HEK293T (cell line): ENCODE measurements around the gene DNAAF5.

Experiments used
- ARNT ChIP-seq: fragments of 450-650 bp; IDR thresholded peaks from 2 replicates; pipeline ENCODE4 v1.6.1; 2017; ENCODE audit warnings: mild to moderate bottlenecking
- CTBP1 ChIP-seq: fragments of 450-650 bp; IDR thresholded peaks from 2 replicates; pipeline ENCODE4 v1.6.1; 2016; ENCODE audit warnings: borderline replicate concordance
- ELF4 ChIP-seq: fragments of 450-650 bp; IDR thresholded peaks from 2 replicates; pipeline ENCODE4 v1.6.1; 2017; ENCODE audit warnings: antibody characterized with exemption
- FOXK2 ChIP-seq: fragments of 450-650 bp; IDR thresholded peaks from 2 replicates; pipeline ENCODE4 v1.6.1; 2016; ENCODE audit warnings: mild to moderate bottlenecking
- HDGF ChIP-seq: fragments of 450-650 bp; IDR thresholded peaks from 2 replicates; pipeline ENCODE4 v1.6.1; 2017; ENCODE audit warnings: antibody characterized with exemption, borderline replicate concordance
- NFRKB ChIP-seq: fragments of 450-650 bp; IDR thresholded peaks from 2 replicates; pipeline ENCODE4 v1.6.1; 2016; ENCODE audit warnings: mild to moderate bottlenecking, moderate library complexity
- SP1 ChIP-seq: fragments of 450-650 bp; IDR thresholded peaks from 2 replicates; pipeline ENCODE4 v1.6.1; 2017
- ZNF384 ChIP-seq: fragments of 450-650 bp; IDR thresholded peaks from 2 replicates; pipeline ENCODE4 v1.6.1; 2016

DNA sequence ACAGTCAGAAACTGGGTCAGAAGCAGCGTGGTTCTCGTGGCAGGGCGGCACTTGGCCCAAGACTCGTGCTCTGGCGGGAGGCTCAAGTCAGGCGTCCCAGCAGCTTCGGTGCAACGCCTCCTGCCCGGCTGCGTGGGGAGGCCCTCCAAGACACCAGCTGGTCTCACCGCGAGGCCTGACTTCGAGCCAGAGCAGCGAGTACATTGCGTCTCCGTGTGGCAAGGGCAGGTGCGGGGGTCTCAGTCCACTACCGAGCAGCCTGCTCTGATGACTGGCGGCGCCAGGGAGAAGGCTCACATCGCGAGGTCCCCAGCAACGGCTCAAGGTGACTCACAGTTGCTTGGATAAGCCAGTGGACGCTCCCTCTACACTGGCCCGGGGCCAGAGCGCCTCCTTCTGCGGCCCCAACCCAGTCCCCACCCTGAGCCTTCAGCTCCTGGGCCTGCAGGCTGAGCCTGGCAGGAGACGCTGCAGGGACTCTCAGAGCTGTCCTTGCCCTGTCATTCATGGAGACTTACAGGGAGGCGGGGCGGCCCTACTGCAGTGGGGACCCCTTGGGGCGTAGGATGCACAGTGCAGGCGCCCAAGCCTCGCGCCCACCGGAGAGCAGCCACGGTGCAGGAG is 42.5 kb downstream of the DNAAF5 start:
- TF ChIP-seq ELF4 (no peak), NFRKB (no peak), FOXK2 (no peak), ARNT (no peak), SP1 (no peak), CTBP1 (no peak), ZNF384 (no peak), HDGF (no peak)
